ENCODE measurements around the gene FAM240A.

The FAM240A gene

GRCh38 chr3:46662771-46663551 lies 50.6 kb downstream of the FAM240A start:
- no peak for DNase-seq (ENCODE audit: low read depth in 2 of 2)

GRCh38 chr3:46663591-46664135 lies 51.3 kb downstream of the FAM240A start:
- no peak for DNase-seq (ENCODE audit: low read depth in 2 of 2)

- no peak for DNase-seq (ENCODE audit: low read depth in 2 of 2)
Observed at GRCh38 chr3:46664188-46664970, 52.1 kb downstream of the FAM240A start.

GRCh38 chr3:46664971-46665762 lies 52.8 kb downstream of the FAM240A start:
- no peak for DNase-seq (ENCODE audit: low read depth in 2 of 2)

- DNase-seq (ENCODE audit: low read depth in 2 of 2) = no peak
Observed at GRCh38 chr3:46665763-46666452, 53.6 kb downstream of the FAM240A start.

- DNase-seq (ENCODE audit: low read depth in 2 of 2) = no peak
Observed at GRCh38 chr3:46666453-46666845, 54.1 kb downstream of the FAM240A start.

- no peak for DNase-seq (ENCODE audit: low read depth in 2 of 2)
Observed at GRCh38 chr3:46667061-46667621, 54.8 kb downstream of the FAM240A start.

- DNase-seq (ENCODE audit: low read depth in 2 of 2) = no peak
Observed at GRCh38 chr3:46667657-46668056, 55.3 kb downstream of the FAM240A start.

- no peak for DNase-seq (ENCODE audit: low read depth in 2 of 2)
Observed at GRCh38 chr3:46668116-46668515, 55.8 kb downstream of the FAM240A start.

GRCh38 chr3:46668591-46668990 lies 56.3 kb downstream of the FAM240A start:
- no peak for DNase-seq (ENCODE audit: low read depth in 2 of 2)

GRCh38 chr3:46669191-46669999 lies 57.1 kb downstream of the FAM240A start:
- no peak for DNase-seq (ENCODE audit: low read depth in 2 of 2)

GRCh38 chr3:46670000-46670890 lies 57.9 kb downstream of the FAM240A start:
- no peak for DNase-seq (ENCODE audit: low read depth in 2 of 2)

GRCh38 chr3:46670891-46671427 lies 58.6 kb downstream of the FAM240A start:
- DNase-seq (ENCODE audit: low read depth in 2 of 2) = no peak

- no peak for DNase-seq (ENCODE audit: low read depth in 2 of 2)
Observed at GRCh38 chr3:46671541-46672348, 59.4 kb downstream of the FAM240A start.

GRCh38 chr3:46672349-46672695 lies 60.0 kb downstream of the FAM240A start:
- DNase-seq (ENCODE audit: low read depth in 2 of 2) = no peak

- no peak for DNase-seq (ENCODE audit: low read depth in 2 of 2)
Observed at GRCh38 chr3:46673151-46674030, 61.1 kb downstream of the FAM240A start.

Data from fibroblast of skin of left biceps (primary cell).